GM12892 (cell line): Measurements from ENCODE around the gene CST9.

ENCODE experiments used
- POLR2A ChIP-seq: IDR thresholded peaks from 2 replicates; pipeline ENCODE4 v1.6.1; 2011; ENCODE audit warnings: low read depth, low read length, control low read depth
- TAF1 ChIP-seq: IDR thresholded peaks from 2 replicates; pipeline ENCODE4 v1.6.1; 2011; ENCODE audit warnings: low read depth, mild to moderate bottlenecking, control low read depth, low read length, borderline replicate concordance

- no peak for TF ChIP-seq POLR2A
- no peak for TF ChIP-seq TAF1
Measured at GRCh38 chr20:23585449-23585807, 20.3 kb downstream of the CST9 start.
